ENCODE data around the gene HS3ST6. TPM values are rescaled to one million over a fixed set of nuclear protein-coding genes. Genes with fewer than 3 reads are reported as not detected.
A peak's percentile ranks its signal among the peaks of the same experiment; 100 is the strongest.

The HS3ST6 gene
- total and polyA plus RNA-seq, 2 of the 13 experiments (the other 11 are each of a cell fraction or from before 2014, with no cell fraction given) = not detected

DNA sequence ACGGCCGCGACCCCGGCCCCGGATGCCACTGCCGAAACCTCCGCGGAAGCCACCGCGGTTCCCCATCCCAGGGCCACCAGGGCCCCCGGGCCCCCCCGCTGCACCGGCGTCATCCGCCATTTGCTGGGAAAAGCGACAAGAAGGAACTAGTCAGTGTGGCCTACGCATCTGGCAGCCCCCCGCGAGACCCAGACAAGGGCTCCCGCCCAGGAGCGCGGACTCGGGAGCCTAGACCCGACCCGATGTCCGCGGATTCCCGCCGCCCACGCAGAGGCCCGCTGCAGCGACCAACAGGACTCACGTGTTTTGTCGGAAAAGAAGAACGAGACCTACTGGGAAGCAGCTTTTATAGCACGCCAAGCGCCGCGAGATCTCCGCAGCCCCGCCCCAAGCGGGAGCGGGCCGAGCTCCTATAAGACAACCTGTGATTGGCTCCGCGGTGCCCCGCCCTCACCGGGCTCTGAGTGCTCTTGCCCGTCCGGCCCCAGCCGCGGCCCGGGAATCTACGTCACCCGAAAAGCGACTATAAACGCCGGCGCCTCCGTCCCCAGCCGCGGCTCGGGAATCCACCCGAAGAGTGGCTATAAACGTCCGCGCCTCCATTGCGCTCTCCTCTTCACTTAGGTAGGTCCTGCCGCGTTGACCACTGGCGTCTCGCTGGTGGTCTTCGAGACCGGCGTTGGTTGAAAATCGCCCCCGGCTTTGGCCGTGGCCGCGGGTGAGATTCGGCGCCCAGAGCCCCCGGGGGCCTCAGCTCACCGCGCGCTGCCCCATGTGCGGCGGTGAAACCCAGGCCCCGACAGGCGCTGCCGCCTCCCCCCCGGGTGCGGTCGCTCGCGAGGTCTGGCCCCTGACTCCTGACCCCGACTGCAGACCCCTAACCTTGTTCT is 46.5 kb upstream of the HS3ST6 start, which contains the start of gene RPS2 (continued):
- TF ChIP-seq, protein P1, sequence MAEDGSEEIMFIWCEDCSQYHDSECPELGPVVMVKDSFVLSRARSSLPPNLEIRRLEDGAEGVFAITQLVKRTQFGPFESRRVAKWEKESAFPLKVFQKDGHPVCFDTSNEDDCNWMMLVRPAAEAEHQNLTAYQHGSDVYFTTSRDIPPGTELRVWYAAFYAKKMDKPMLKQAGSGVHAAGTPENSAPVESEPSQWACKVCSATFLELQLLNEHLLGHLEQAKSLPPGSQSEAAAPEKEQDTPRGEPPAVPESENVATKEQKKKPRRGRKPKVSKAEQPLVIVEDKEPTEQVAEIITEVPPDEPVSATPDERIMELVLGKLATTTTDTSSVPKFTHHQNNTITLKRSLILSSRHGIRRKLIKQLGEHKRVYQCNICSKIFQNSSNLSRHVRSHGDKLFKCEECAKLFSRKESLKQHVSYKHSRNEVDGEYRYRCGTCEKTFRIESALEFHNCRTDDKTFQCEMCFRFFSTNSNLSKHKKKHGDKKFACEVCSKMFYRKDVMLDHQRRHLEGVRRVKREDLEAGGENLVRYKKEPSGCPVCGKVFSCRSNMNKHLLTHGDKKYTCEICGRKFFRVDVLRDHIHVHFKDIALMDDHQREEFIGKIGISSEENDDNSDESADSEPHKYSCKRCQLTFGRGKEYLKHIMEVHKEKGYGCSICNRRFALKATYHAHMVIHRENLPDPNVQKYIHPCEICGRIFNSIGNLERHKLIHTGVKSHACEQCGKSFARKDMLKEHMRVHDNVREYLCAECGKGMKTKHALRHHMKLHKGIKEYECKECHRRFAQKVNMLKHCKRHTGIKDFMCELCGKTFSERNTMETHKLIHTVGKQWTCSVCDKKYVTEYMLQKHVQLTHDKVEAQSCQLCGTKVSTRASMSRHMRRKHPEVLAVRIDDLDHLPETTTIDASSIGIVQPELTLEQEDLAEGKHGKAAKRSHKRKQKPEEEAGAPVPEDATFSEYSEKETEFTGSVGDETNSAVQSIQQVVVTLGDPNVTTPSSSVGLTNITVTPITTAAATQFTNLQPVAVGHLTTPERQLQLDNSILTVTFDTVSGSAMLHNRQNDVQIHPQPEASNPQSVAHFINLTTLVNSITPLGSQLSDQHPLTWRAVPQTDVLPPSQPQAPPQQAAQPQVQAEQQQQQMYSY (CRISPR knock-in tag; IDR thresholded peaks at IDR 0.05) = 0 out of 2 replicates have a peak, but pooled peaks have one; percentile 47
- TF ChIP-seq ZNF564 (CRISPR knock-in tag; IDR thresholded peaks at IDR 0.05) = peak; percentile 79; the same call in 1 of the 2 replicates
- no peak for TF ChIP-seq HNRNPH1 (optimal IDR thresholded peaks at IDR 0.05; ENCODE audit: low read depth, low read length)
- TF ChIP-seq ZNF644 (CRISPR knock-in tag; IDR thresholded peaks at IDR 0.05; ENCODE audit: low read depth) = no peak
- TF ChIP-seq SUZ12 (IDR thresholded peaks at IDR 0.05; ENCODE audit: low read depth, low read length) = no peak
- TF ChIP-seq ZNF318 (CRISPR knock-in tag; IDR thresholded peaks at IDR 0.05) = no peak
- TF ChIP-seq HMG20B (CRISPR knock-in tag; conservative IDR thresholded peaks at IDR 0.05) = no peak; the same call in 1 of the 2 replicates
- TF ChIP-seq HCFC1 (IDR thresholded peaks at IDR 0.05; ENCODE audit: low read depth, low read length) = peak; percentile 63
